ENCODE measurements around the gene TOLLIP.

- TF ChIP-seq CTCF (IDR thresholded peaks at IDR 0.05) (no peak), POLR2A (IDR thresholded peaks at IDR 0.05) (no peak), EP300 (IDR thresholded peaks at IDR 0.05) (no peak)
Measured at GRCh38 chr11:1297011-1297575, 12.3 kb downstream of the TOLLIP start.

Measured in tibial nerve (tissue), 4 donors.